GM08714 (cell line): ENCODE results near the gene LTK.

Experiments
- H3K4me3 ChIP-seq: fragments of 200-500 bp; sonication (Bioruptor generic); 2 replicates; pipeline ENCODE4 v1.5.1; 2014; ENCODE audit warnings: mild to moderate bottlenecking, low read length, inconsistent platforms
- ZNF274 ChIP-seq: IDR thresholded peaks from 2 replicates; pipeline ENCODE4 v1.6.1; 2012; ENCODE audit warnings: mild to moderate bottlenecking, low read depth, low read length

The LTK gene

DNA sequence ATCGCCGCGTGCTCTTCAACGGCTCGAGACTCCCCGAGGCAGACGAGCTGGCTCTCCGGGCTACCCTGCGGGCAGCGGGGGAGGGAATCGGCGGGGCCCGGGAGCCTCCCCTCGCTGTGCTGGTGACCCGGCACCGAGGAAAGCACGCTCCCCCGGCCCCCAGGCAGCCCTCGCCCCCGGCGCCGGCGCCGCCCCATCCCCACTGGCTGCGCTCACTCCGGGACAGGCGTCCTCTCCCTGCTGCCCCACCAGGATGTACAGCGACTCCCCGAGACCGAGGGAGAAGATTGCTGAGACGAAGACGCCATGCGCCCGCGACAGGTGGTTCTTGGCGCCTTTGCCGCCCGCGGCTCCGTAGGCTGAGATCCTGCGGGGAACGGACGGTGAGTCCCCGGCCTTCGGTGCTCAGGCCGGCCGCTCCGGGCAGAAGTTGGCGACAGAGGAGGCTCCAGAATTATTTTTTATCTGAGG lies 1.7 kb downstream of the LTK start:
- H3K4me3 ChIP-seq = peak overlapping the region; percentile 9; the same call in 1 of the 2 replicates
- TF ChIP-seq ZNF274 = no peak

DNA sequence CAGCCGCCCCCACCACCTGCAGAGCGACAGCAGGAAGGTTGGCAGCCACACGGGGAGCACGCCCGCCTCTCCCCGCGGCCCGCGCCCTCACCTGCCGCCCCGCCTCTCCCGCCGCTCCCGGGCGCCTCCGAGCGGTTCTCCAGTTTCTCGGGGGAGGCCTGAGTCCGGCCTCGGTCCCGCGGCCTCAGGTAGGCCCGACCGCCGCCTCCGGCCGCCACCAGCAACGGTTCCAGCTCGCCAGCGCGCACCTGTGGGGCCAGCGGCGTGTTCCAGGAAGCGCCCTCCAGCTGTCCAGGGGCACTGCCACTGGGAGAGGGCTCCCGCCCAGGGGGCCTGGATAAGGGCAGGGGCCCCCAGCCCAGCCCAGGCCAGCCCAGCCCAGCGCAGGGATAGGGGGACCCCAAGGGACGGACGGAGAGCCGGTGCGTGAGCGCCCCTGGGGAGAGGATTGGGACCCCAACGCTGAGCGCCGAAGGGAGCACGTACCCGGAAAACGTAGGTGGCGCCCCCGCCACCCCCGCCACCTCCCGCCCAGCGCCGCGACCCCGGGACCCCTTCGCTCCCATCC lies 2.2 kb downstream of the LTK start:
- no peak overlapping the region for H3K4me3 ChIP-seq
- TF ChIP-seq ZNF274 = no peak

DNA sequence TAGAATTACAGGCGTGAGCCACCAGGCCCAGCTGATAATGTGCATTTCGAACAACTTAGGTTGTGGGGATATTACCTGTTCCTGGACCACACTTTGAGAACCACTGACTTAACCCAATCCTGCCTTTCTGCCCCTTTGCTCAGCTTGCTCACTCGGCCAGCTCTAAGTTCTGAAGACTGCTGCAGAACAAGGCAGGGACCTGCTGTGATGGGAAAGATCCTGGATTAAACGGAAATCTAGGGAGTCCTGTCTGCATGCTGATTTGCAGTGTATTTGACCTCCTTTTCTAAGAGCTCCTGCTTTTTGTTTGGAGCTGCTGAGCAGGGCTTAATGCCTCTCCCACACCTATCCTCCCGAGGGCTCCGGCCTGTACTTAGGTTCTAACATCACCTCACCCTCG lies 2.9 kb downstream of the LTK start:
- no peak for TF ChIP-seq ZNF274
- H3K4me3 ChIP-seq = no peak overlapping the region

DNA sequence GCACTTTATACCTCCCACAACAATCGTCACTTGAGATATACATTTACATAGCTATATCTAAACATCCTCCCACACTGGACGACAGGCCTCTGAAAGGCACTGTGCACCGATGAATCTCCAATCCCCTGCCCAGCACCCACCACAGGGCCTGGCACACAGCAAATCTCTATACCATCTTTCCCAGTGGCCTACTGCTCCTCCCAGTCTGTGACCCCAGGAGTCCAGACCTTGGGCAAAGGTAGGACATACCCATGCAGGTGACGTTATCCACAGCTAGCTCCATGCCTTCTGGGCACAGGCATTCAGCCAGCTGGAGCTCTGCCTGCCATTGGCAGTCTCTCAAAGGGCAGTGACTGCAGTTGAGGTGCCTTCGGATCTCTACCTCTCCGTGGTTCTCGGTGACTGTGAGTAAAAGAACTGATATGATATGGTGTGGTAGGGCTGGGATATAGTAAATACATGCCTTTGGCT lies 5.8 kb downstream of the LTK start:
- H3K4me3 ChIP-seq = no peak overlapping the region
- no peak for TF ChIP-seq ZNF274

DNA sequence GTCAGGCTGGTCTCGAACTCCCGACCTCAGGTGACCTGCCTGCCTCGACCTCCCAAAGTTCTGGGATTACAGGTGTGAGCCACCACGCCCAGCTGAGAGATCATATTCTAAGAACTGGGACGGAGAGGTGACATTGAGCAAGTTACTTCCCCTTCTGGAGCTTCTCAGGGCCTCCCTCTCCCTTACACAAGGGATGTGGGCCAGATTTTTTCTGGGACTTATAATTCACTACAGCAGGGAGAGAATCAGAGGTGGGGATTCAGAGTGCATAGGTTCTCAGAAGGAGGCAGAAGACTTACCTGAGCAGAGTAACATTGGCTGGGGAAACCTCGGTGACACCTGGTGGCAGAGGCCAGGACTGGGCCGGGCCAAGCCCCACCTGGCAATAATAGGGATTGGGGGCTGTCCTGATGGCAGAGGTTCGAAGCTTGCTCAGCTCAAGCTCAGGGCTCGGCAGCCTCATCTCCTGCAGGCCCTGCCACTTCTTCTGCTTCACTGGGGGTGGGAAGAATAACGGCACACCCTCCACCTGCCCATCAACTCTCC lies 6.8 kb downstream of the LTK start:
- H3K4me3 ChIP-seq = no peak overlapping the region
- no peak for TF ChIP-seq ZNF274

DNA sequence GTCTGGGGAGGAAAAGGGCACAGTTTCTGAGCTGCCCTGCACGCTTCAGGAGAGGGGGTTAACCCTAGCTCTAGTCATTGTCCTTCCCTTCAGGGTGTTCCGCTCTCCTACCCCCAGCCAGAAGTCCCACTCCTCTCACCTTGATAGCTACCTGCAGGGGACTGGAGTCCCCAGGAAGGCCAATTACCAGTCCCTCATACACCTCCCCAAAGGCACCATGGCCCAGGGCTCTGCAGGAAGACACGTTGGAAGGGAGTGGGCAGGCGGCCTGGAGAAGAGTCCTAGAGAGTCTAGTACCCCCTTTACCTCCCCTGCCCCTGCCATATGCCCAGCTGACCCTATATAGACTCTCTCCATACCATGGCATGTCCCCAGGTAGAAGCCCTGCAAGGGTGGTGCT lies 7.9 kb downstream of the LTK start:
- no peak for TF ChIP-seq ZNF274
- no peak overlapping the region for H3K4me3 ChIP-seq

DNA sequence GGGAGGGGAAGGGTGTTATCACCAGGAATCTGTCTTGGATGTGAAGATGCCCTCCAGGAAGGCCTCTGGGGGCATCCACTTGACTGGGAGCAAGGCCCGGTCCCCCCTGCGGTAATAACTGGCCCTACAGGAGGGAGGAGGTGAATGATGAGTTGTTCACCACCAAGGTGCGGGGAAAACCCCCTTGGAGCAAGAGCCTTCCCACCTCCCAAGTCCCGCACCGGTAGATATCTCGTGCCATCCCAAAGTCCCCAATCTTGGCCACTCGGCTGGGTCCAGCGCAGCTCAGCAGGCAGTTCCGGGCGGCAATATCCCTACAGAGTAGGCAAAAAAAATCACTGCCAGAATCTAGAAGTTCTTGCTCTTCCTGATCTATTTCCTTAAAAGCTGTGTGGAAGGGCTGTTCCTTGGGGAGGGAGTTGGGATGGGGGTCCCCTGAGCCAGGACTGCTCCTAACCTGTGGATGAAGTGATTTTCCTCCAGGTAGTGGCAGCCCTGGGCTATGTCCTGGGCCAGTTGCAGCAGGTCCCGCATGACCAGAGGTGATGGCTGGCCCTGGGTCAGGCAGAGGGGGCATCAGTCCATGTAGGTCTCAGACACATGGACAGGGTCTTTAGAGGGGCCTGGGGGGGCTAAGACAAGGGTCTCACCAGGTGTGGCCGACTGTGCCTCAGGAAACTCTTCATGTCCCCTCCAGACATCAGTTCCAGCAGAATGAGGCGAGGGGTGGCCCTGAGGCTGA lies 8.7 kb downstream of the LTK start:
- TF ChIP-seq ZNF274 = no peak
- H3K4me3 ChIP-seq = no peak overlapping the region

DNA sequence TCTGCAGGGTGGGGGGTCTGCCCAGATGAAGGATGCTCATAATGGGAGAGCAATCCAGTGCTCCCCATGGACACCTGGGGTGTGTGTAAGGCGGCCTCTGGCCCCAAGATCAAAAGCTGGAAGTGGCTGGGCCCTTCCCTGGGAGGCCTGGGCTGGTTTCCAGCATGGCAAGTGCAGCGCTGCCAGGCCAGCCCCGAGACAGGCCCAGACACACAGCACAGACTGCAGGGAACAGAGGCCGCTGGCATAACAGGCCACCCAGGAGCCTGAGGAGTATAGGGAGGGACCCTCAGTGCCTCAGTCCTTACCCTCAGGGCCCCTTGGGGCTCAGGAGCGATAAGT lies 10.0 kb downstream of the LTK start:
- no peak overlapping the region for H3K4me3 ChIP-seq
- TF ChIP-seq ZNF274 = no peak

DNA sequence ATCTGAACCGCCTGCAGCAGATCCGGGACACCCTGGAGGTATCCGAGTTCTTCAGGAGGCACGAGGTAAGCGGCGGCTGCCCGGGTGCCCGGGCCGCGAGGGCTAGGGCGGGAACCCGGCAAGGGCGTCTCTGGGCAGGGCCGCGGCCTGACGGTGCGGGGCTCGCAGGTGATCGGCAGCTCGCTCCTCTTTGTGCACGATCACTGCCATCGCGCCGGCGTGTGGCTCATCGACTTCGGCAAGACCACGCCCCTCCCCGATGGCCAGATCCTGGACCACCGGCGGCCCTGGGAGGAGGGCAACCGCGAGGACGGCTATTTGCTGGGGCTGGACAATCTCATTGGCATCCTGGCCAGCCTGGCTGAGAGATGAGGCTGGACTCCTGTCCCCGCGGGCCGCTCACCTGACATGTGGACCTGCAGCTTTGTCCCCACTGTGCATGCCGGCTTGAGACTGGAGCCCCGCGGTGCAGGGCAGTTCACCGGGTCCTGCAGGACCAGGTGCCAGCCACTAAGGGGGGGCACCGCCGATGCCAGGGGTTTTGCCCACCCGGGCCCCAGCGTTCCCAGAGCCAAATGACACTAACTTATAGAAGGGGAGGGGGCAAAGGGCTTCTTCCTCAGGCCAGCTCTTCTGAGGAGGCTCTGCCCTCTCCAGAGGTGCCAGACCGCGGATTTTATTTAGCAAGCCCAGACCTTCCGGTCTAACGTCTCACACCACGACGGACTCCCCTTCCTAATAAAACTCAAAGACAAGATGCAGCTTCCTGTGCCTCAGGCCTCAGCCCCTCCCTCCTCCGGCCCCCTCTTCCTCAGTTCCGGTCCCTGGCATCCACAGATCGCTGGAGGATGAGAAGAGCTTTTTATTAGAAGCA lies 10.6 kb downstream of the LTK start:
- no peak overlapping the region; the same call in 1 of the 2 replicates for H3K4me3 ChIP-seq
- TF ChIP-seq ZNF274 = no peak

DNA sequence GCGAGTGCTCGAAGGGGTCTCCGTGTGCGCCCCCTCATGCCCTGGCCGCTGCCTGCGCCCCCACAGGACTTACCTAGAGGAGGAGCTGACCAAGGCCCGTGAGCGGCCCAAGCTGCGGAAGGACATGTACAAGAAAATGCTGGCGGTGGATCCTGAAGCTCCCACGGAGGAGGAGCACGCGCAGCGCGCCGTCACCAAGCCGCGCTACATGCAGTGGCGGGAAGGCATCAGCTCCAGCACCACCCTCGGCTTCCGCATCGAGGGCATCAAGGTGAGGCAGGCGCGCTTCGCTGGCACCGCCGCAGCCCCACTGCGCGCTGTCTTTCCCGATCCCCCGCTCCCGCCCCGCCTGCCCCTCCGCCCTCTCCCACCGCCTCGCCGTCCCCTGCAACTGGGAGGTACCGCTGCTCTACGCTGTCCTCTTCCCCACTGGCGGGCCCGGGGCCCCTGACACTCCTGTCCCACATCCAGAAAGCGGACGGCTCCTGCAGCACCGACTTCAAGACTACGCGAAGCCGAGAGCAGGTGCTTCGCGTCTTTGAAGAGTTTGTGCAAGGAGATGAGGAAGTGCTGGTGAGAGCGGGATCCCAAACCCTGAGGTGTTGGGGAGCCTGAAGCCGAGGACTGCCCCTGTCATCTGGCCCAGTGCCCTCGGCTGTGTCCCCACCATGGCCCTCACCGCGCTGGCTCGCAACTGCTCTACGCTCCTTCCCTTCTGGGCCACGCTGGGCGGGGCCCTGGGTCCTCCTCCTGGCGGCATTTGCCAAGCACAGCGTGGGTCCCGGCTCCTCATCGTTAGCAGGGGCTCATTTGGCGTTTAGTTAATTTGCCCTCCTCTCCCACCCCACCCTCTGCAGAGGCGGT lies 11.5 kb downstream of the LTK start:
- no peak overlapping the region; the same call in 1 of the 2 replicates for H3K4me3 ChIP-seq
- TF ChIP-seq ZNF274 = no peak

DNA sequence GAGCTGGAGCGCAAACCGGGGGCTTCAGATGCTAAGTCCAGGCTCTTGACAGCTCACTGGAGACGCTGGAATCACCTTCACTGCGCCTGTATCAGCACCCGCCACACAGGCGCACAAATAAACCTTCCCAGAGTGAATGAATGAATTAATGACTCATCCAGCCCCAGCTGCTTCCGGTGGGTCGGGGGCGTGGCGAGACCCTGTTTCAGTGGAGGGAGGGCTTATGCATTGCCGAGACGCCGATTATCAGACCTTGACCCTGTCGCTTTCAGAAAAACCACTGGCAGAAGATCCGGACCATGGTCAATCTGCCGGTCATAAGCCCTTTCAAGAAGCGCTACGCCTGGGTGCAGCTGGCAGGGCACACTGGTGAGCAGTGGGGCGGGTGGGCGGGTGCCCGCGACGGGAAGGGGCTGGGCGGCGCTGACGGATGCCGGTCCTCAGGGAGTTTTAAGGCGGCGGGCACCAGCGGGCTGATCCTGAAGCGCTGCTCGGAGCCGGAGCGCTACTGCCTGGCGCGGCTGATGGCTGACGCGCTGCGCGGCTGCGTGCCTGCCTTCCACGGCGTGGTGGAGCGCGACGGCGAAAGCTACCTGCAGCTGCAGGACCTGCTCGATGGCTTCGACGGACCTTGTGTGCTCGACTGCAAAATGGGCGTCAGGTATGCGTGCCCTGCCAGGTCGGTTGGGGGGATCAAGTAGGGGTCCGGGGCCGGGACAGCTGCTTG lies 12.3 kb downstream of the LTK start:
- peak overlapping the region; percentile 9; the same call in 1 of the 2 replicates for H3K4me3 ChIP-seq
- TF ChIP-seq ZNF274 = no peak

DNA sequence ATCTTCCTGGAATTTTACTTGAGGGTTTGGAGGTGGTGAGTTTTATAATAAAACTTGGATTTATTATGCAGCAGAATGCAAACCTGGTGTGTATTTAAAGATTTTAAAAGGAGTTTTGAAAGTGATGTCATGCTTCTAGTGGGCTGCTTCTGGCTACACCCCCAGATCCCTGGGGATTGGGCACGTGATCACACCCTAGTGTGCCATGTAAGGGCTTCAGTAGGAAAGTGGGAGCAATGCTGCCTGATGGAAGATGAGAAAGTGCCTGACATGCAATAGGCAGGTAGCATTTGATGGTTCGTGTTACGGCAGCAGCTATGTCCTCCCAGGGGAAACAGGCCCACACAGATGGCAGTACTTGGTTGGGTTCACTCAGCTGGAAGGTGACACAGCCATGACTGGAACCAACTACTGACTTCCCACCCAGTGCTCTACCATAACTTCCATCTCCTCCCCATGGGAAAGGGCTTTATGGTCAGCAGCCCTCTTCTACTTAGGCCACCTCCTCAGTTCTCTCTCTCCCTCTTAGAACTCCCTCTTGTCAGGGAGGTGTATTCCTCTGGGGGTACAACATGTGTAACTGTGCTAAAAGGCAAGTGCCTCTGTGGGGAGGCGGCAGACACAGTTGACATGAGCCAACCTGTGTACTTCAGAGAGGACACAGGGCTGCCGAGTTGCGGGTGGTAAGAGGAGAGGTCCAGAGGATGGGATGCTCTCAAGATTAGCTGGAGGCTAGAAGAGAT lies 14.3 kb downstream of the LTK start:
- TF ChIP-seq ZNF274 = no peak
- H3K4me3 ChIP-seq = no peak overlapping the region
